GM12892 (cell line): ENCODE results near the gene TSPAN14.

Source experiments
- POLR2A ChIP-seq: IDR thresholded peaks from 2 replicates; pipeline ENCODE4 v1.6.1; 2011; ENCODE audit warnings: low read depth, low read length, control low read depth
- POLR2AphosphoS5 ChIP-seq: IDR thresholded peaks from 2 replicates; pipeline ENCODE4 v1.6.1; 2011; ENCODE audit warnings: low read depth, low read length, control low read depth

GRCh38 chr10:80513106-80513505, 59.0 kb downstream of the TSPAN14 start:
- TF ChIP-seq POLR2A, result no peak
- TF ChIP-seq POLR2AphosphoS5, result no peak
